Putamen (tissue), 1 donor: ENCODE results near the gene EFNA3.
"Not testable (repeated sequence)": the region's sequence is repeated elsewhere in the genome, so short reads cannot be mapped to it uniquely, and the experiment has no call there.

ENCODE experiments used
- DNase-seq: peaks from one replicate; pipeline ENCODE4 v3.0.0-alpha.2; 2016; ENCODE audit warnings: low spot score

EFNA3 gene

DNA sequence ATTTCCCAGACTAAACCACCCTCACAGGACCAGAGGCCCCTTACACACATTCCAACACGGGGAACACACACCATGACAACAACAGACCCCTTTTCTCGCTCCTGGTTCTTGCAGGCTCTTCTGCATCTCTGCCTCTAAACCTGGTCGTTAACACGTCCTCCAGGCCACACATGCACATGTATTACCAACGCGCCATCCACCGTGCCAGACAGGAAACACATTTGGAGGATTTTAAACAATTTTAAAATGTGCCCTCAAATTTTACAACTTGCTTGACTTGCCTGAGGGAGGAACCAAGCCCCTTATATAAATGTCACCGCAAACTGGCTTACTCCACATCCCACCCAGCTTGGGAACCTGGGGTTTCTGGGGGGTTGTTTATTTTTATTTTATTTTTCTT, 32.2 kb downstream of the EFNA3 start:
- no peak for DNase-seq

- DNase-seq, result no peak
These were observed 34.9 kb downstream of the EFNA3 start for GRCh38 chr1:155113450-155113980.

- no peak for DNase-seq
These were observed 37.6 kb downstream of the EFNA3 start for GRCh38 chr1:155116113-155116764.

DNA sequence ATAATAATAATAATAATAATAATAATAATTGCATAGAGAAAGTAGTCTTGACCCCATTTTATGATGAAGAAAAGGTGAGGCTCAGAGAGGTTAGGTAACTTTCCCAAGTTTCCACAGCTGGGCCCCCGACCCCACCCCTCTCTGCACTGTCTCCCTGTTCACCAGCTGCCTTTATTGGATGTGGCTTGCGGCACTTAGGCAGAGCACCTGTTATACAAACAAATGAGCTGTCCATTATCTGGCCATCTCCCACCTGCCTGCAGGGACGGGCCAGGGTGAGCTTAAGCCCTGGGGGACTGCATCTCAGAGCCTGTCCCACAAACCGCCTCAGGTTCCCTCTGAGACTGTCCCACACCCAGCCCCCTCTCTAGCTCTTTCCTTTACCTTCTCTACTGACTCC, 39.0 kb downstream of the EFNA3 start:
- no peak for DNase-seq

DNA sequence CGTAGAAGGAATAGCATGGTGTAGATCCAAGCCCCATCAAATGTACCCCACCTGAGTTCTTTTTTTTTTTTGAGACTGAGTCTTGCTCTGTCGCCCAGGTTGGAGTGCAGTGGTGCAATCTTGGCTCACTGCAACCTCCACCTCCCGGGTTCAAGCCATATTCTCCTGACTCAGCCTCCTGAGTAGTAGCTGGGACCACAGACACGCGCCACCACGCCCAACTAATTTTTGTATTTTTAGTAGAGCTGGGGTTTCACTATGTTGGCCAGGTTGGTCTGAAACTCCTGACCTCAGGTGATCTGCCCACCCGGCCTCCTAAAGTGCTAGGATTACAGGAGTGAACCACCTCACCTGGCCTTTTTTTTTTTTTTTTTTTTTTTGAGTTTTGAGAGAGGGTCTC, 39.5 kb downstream of the EFNA3 start:
- not testable (repeated sequence) for DNase-seq

DNA sequence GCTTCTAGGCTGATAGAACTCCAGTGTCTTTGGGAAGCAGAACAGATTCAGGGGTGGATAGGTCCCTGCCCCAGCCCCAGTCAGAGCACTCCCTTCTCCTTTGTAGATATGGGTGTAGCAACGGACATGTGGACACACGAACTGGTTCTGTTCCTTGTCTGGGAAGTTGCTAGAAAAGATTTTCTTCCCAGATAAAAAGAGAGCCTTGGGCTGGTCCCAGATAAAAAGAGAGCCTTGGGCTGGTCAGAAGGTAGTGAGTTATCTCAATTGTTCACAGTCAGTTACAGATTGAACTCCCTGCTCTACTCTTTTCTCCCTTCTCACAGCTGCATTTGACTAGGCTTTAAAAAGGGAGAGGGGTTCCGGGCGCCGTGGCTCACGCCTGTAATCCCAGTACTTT, 41.6 kb downstream of the EFNA3 start:
- no peak for DNase-seq

DNA sequence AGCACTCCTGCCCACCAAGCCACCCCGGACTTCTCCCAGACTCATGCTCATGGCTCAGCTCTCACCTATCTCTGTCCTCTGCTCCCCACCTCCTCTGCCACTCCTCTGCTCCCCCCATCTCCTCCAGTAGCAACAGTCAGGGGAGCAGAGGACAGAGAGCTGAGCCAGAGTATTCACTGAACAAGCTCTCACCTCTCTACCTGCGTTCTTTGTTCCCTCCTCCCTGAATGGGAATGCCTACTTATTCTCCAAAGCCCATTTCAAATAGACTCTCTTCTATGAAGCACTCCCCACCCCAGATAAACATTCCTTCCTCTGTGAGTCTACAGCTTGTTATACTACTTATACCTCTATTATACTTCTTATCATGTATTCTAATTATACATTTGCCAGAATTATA, 42.6 kb downstream of the EFNA3 start:
- no peak for DNase-seq

DNA sequence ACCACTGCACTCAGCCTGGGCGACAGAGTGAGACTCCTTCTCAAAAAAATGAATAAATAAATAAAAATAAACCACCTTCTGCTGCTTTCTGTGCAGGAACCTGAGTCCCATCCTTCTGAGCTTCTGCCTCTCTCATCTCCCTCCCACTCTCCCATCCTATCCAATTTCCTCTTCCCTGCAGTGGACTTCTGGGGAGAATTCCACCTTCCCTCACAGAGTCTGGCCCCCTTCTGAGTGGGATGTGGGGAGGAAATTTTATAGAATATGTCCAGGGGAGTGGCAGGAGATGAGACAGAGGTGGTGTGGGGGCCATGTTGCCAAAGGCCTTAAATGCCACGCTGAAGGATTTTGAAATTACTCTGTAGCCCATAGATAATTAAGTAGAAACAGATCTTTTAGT, 43.7 kb downstream of the EFNA3 start:
- DNase-seq, result no peak

- no peak for DNase-seq
These were observed 45.2 kb downstream of the EFNA3 start for GRCh38 chr1:155123801-155124200.

DNA sequence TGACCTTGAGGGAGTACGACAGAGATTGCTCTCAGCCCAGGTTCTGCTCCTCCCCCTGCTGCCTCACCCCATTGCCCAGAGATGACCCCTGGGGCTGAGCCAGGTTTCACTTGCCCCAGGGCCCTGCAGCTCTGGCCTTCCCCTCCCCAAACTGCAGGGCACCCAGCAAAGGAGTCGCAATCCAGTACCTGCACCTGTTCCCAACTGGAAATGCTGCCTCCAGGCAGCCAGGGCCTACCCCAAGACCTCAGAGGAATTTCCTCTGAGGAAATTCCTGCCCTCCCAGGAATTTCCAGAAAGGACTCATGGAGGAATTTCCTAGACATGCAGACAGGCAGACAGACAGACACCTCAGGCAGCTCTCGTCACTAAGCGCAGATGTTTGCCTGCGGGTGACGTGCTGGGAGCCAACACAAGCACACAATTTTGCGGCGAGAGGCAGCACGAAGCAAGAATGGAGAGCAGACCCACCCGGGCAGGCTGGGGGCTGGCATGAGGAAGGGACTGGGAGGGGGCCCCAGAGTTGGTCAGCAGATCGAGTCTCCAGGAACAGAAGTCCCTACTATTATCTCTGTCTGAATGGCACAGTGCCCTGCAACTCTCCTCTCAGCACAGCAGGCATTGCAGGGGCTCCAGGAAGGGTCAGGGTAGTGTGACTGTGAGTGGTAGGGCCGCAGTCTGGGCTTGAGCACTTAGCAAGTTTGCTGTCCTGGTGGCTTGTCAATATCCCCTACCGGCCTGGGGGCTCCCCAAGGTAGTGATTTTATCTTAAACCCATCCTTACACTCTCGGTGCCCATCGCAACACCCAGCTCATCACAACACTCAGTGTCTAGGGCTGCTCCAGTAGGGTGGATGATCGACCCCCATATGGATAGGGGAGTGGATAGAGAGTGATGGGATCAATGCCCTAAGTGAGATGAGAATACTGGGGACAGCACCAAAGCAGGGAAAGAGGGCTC, 46.1 kb downstream of the EFNA3 start:
- no peak for DNase-seq

DNA sequence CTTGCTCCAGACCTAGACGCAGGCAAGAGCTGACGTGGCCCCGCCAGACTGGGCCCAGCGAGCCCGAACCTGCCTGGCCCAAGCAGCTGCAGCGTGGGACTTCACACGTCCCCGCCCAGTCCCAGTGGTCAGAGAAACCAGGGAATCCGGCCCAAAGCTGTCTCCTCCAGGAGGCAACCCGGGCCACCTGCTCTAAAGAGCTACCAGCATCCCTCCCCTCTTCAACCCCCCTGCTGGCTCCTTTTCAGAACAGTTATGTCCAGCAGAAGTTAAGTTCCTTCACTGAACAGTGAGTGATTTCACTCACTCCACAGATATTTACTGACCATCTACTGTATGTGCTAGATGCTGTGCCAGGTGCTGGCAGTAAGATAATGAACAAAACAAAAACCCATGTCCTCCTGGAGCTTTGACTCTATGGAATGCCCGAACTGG, 46.9 kb downstream of the EFNA3 start:
- no peak for DNase-seq

DNA sequence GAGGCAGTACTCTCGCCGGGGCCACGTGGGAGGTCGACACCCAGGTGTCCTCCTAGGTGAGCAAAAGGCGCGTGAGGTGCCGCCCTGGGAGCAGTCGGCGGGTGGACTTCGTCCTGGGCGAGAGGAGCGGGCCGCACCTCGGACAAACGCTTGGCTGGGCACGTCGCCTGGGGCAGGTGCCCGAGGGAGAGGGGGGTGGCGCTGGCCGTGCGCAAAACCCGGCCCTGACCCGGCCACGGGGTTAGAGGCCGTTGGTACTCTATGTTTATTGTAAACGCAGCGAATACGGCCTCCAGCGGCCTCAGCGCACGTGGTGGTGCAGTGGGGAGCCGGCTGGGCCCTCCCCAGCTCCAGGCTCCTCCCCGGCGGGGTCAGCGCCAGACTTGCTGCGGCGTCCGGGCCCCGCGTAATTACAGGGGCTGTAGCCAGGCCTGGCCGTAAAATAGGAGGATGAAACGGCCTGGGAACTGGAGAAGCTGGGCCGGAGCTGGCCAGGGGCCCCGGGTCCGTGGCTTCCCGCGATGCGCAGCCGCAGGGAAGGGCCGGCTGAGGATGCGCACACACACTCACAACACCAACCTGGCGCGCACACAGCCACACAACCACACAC, 47.4 kb downstream of the EFNA3 start:
- peak; percentile 89 for DNase-seq

DNA sequence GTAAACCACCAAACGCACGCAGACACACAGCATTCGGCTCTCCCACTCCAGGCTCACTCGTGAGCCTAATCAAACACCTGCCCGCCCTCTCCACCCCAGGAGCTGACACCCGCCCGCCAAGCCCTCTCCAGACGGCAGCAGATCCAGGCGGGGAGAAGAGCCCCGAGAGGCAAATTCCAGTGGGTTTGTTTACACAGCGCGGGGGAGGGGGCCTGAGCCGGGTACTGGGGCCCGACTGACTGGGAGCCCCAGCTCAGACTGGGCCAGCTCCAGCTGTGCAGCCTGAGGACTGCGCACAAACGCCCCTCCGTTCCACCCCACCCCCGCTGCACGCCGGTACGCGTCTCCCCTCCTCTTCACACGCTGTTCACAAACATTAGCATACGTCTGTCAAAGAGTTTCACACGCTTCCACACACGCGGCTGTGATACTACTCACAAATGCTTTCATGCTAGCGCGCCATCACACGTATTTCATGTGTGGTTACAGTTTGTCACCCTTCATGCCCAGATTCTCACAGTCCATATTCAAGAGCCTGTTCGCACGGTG, 48.0 kb downstream of the EFNA3 start:
- peak; percentile 81 for DNase-seq

GRCh38 chr1:155127105-155127966, 48.7 kb downstream of the EFNA3 start, which contains the start of gene EFNA1:
TSS of gene EFNA1 (plus strand) at chr1:155127876. CDS start at chr1:155127978, 102 bp downstream.
- peak; percentile 97 for DNase-seq

DNA sequence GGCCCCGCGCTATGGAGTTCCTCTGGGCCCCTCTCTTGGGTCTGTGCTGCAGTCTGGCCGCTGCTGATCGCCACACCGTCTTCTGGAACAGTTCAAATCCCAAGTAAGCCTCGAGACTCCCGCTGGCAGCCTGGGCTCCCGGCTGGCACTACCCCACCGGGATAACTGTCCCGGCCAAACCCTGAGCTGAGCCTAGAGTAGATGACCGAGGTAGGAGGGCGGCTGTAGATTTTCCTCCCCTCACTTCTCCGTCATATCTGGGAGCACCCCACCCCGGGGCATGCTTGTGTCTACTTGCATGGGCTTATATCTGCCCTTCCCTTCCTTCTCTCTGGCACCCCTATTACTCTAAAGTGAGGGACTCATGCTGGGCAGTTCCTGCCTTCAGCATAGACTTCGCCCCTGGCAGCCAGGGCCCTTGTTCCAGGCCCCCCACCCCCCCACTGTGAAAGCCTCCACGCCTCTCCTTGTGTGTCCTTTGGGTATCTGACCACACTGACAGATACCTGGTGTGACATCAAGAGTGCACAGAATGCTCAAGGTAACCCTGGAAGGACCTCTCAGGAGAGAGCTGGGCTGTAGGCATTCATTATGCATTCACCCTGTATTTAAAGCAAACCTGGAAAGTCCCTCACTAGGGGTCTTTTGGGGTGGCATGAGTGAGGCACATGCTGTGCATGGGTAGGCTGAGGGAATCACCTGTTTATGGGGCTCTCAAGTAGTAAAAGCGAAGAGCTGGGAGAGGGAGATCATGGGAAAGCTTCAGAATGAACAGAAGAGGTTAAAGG, 49.5 kb downstream of the EFNA3 start:
- DNase-seq, result no peak

GRCh38 chr1:155128755-155129473, 50.3 kb downstream of the EFNA3 start:
- peak; percentile 69 for DNase-seq

GRCh38 chr1:155130272-155131006, 51.8 kb downstream of the EFNA3 start:
- DNase-seq, result no peak

- no peak for DNase-seq
These were observed 52.6 kb downstream of the EFNA3 start for GRCh38 chr1:155131285-155131684.

DNA sequence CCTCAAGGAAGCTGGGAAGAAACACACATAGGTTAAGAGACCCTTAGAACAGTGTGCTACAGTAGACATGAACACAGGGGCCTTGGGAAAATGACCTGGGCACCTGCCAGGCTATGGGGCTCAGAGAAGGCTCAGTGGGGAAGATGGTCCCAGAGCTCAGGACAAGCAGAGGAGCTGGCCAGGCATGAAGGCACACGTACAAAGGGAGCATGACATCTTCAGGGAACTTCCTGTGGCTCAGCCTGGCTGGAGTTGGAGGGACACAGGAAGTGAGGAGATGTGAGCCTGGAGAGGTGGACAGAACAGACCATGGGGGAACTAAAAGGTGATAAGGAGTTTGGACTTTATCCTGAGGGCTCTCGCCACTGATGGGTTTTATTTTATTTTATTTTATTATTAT, 53.2 kb downstream of the EFNA3 start:
- DNase-seq, result no peak
